ENCODE data around the gene BNC2.

The BNC2 gene

GRCh38 chr9:16715404-16715803 lies 155.1 kb downstream of the BNC2 start:
- no peak for DNase-seq (ENCODE audit: low read depth in 2 of 2)

- DNase-seq (ENCODE audit: low read depth in 2 of 2) = no peak
These were observed 157.7 kb downstream of the BNC2 start for GRCh38 chr9:16712787-16713186.

DNA sequence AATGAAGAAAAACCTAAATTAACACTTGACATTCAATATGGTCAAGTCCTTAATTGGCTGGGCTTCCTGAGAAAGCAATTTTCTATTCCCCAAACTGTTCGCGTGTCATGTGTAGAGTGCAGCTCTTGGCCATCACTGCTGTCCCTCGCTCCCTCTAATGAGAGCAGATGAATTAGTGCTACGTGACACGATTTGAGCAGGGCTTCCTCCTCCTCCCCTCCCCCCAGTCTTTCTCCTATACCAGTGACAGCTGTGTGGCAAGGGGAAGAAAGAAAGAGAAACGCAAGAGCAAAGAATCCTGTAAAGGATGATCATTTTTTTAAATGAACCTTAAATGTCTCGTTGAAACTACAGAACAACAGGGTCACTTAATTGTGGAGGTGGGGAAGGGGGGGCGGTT lies 159.6 kb downstream of the BNC2 start:
- no peak for DNase-seq (ENCODE audit: low read depth in 2 of 2)

DNA sequence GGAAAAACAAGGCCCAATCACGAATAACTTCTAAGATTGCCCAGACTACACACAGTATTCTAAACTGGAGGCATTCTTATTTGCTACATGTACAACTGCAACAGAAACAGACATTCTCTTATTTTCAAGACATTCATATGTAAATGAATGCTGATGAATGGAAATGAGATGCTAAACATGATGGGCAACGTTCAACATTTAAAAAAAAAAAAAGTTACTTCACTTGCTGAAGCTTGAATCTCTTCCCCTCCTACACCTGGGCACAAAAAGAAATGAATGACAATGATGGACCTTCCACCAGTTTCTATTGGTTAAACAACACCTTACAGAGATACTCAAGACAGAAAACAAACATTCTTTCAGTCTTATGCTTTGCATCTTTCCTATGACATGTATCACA lies 160.5 kb downstream of the BNC2 start:
- DNase-seq (ENCODE audit: low read depth in 2 of 2) = no peak

- no peak for DNase-seq (ENCODE audit: low read depth in 2 of 2)
These were observed 161.6 kb downstream of the BNC2 start for GRCh38 chr9:16708656-16709435.

GRCh38 chr9:16705111-16705604 lies 165.3 kb downstream of the BNC2 start:
- no peak for DNase-seq (ENCODE audit: low read depth in 2 of 2)

DNA sequence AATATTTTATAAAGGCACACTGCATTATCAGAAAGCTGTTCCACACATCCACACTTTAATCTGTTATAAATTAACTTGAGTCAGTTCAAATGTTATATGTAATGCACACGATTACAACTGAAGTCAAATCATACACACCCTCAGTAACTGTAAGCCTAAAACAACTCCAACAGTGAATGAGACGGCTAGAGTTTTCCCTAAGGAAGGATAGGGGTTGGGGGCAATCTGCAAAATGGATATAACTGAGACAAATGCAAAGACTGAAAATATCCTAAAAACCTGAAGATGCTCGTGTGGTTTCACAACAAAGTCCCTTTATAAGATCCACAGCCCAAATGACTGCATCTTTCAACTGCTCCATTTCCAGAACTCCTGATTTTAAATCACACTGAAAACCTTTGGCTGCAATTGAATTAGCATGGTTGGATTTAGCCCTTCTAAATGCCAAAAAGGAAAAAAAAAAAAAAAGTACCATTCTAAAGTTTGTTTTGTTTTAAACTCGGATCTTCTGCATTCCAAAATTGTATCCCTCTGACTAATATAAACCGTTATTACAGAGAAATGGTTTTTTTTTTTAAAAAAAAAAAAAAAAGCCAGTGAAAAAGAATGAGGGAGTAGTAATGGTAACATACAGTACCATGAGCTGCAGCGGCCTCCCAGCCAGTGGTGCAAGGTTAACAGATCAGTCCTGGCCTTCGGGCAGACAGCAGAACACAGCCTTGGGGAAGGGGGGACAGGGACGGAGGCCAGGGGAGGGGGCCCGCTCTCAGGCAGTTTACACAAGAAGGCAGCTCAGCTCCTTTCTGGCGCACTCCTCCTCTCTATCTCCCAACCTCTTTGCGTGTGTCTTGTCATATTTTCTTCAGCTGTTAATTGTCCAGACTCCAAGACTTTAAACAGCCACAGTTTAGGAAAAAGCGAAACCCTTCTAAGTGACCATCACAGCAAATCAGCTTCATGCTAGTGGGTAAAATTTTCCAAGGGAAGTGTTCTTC lies 166.1 kb downstream of the BNC2 start:
- no peak for DNase-seq (ENCODE audit: low read depth in 2 of 2)

- DNase-seq (ENCODE audit: low read depth in 2 of 2) = no peak
These were observed 169.1 kb downstream of the BNC2 start for GRCh38 chr9:16701347-16701746.

DNA sequence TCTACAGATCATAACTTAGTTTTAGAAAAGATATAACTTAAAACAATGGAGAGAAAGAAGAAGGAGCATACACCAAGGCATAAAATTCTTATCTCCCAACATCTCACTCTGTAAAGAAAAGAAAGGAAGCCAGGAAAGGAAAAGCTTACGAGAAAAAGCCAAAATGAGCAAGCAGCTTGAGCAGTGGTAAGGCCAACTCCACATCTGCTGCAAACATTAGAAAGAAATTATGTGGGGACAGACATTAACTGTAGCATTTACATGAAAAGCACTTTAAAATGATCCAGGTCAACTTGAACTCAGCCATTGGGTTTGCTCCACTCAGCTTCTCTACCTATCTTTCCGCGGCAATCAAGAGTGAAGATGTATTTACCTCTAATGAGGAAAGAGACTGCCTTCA lies 176.9 kb downstream of the BNC2 start:
- DNase-seq (ENCODE audit: low read depth in 2 of 2) = no peak

DNA sequence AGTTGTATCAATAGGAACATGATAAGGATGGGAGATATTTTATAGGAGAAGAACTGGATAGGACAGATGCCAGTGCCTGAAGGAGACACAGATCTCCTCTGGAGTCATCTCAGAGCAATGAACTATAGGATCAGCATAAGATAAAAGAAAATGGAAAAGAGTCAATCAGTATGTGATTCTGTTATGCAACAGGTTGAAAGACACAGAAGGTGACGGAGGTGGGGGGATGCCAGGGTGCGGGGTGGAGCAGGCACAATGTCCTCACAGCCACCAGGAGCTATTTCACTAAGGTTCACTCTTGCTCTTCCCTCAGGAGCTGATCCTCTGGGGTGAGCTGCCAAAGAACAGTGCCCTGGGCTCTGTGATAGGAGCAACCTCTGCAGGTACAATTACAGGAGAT lies 179.8 kb downstream of the BNC2 start:
- no peak for DNase-seq (ENCODE audit: low read depth in 2 of 2)

GRCh38 chr9:16690205-16690604 lies 180.3 kb downstream of the BNC2 start:
- DNase-seq (ENCODE audit: low read depth in 2 of 2) = no peak

- no peak for DNase-seq (ENCODE audit: low read depth in 2 of 2)
These were observed 181.0 kb downstream of the BNC2 start for GRCh38 chr9:16689351-16689938.

GRCh38 chr9:16688814-16689213 lies 181.7 kb downstream of the BNC2 start:
- no peak for DNase-seq (ENCODE audit: low read depth in 2 of 2)

GRCh38 chr9:16687678-16688369 lies 182.6 kb downstream of the BNC2 start:
- no peak for DNase-seq (ENCODE audit: low read depth in 2 of 2)

- DNase-seq (ENCODE audit: low read depth in 2 of 2) = no peak
These were observed 187.1 kb downstream of the BNC2 start for GRCh38 chr9:16683326-16683725.

GRCh38 chr9:16682273-16682672 lies 188.2 kb downstream of the BNC2 start:
- DNase-seq (ENCODE audit: low read depth in 2 of 2) = no peak

DNA sequence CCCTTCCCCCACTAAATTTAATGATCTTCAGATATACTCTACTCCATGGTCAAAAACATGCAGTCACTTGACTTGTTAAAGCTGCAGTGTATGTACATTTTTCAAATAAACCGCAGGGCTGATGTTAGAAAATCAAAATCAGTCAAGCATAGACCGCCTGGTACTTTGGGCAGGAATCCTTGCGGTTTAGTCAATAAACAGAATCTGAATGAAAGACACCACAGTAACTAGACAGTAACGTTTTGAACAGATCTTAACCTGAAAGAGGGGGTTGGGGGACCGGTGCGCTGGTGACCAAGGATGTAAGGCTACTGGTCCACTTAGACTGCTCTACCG lies 188.8 kb downstream of the BNC2 start:
- DNase-seq (ENCODE audit: low read depth in 2 of 2) = no peak

- no peak for DNase-seq (ENCODE audit: low read depth in 2 of 2)
These were observed 189.4 kb downstream of the BNC2 start for GRCh38 chr9:16680975-16681651.

- DNase-seq (ENCODE audit: low read depth in 2 of 2) = no peak
These were observed 189.9 kb downstream of the BNC2 start for GRCh38 chr9:16680541-16680940.

- DNase-seq (ENCODE audit: low read depth in 2 of 2) = no peak
These were observed 191.1 kb downstream of the BNC2 start for GRCh38 chr9:16679327-16679821.

GRCh38 chr9:16676519-16676918 lies 194.0 kb downstream of the BNC2 start:
- no peak for DNase-seq (ENCODE audit: low read depth in 2 of 2)
